AML-193 (cell line): ENCODE results near the gene PCDHA7.
"Not testable (repeated sequence)": the region's sequence is repeated elsewhere in the genome, so short reads cannot be mapped to it uniquely, and the experiment has no call there.

Experiments
- DNase-seq, 2 experiments: peaks; one replicate each; lab custom pipeline; 2025; lab: John Stamatoyannopoulos, UW

PCDHA7 gene

DNA sequence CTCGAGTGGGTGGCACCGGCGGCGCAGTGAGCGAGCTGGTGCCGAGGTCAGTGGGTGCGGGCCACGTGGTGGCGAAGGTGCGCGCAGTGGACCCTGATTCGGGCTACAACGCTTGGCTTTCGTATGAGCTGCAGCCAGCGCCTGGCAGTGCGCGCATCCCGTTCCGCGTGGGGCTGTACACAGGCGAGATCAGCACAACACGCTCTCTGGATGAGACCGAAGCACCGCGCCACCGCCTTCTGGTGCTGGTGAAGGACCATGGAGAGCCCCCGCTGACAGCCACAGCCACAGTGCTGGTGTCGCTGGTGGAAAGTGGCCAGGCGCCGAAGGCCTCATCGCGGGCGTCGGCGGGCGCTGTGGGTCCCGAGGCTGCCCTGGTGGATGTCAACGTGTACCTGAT, 10.6 kb upstream of the PCDHA7 start:
- no peak for DNase-seq

DNA sequence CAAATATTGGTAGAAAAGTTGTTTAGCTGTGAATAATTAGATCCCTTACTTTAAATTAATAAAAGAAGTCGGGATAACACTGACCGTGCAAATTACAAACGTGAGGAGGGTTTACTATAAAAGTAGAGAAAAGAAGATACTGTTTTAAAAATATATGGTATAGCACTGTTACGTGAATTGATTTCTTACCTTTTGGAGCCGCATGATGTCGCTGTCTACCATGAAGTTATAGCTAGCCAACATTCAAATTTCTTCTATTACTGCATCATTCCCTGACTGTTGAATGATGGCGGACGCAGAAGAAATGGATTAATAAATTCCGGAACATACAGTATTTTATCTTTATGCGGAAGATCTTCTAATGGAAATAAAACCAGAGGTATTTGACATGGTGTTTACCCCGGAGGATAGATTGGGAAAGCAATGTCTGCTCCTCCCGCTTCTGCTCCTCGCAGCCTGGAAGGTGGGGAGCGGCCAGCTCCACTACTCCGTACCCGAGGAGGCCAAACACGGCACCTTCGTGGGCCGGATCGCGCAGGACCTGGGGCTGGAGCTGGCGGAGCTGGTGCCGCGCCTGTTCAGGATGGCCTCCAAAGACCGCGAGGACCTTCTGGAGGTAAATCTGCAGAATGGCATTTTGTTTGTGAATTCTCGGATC, 6.2 kb upstream of the PCDHA7 start, which contains the start of gene PCDHA6:
Gene PCDHA6 (plus strand): TSS at position 257 of the 658 bp plus-strand sequence. CDS start 132 bp downstream, at position 389.
- no peak for DNase-seq

DNA sequence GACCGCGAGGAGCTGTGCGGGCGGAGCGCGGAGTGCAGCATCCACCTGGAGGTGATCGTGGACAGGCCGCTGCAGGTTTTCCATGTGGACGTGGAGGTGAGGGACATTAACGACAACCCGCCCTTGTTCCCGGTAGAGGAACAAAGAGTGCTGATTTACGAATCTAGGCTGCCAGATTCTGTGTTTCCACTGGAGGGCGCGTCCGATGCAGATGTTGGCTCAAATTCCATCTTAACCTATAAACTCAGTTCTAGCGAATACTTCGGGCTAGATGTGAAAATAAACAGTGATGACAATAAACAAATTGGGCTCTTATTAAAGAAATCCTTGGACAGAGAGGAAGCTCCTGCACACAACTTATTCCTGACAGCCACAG, 5.7 kb upstream of the PCDHA7 start:
- no peak for DNase-seq

DNA sequence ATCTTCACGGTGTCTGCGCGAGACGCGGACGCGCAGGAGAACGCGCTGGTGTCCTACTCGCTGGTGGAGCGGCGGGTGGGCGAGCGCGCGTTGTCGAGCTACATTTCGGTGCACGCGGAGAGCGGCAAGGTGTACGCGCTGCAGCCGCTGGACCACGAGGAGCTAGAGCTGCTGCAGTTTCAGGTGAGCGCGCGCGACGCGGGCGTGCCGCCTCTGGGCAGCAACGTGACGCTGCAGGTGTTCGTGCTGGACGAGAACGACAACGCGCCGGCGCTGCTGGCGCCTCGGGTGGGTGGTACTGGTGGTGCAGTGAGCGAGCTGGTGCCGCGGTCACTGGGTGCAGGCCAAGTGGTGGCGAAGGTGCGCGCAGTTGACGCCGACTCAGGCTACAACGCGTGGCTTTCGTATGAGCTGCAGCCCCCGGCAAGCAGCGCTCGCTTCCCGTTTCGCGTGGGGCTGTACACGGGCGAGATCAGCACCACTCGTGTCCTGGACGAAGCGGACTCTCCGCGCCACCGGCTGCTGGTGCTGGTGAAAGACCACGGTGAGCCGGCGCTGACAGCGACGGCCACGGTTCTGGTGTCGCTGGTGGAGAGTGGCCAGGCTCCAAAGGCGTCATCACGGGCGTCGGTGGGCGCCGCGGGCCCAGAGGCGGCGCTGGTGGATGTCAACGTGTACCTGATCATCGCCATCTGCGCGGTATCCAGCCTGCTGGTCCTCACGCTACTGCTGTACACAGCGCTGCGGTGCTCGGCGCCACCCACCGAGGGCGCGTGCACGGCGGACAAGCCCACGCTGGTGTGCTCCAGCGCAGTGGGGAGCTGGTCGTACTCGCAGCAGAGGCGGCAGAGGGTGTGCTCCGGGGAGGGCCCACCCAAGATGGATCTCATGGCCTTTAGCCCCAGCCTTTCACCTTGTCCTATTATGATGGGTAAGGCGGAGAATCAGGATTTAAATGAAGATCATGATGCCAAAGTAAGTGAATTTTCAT, 4.3 kb upstream of the PCDHA7 start:
- DNase-seq, result not testable (repeated sequence)

DNA sequence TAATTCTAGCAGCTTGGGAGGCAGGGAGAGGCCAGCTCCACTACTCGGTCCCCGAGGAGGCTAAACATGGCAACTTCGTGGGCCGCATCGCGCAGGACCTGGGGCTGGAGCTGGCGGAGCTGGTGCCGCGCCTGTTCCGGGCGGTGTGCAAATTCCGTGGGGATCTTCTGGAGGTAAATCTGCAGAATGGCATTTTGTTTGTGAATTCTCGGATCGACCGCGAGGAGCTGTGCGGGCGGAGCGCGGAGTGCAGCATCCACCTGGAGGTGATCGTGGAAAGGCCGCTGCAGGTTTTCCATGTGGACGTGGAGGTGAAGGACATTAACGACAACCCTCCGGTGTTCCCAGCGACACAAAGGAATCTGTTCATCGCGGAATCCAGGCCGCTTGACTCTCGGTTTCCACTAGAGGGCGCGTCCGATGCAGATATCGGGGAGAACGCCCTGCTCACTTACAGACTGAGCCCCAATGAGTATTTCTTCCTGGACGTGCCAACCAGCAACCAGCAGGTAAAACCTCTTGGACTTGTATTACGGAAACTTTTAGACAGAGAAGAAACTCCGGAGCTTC, 455 bp downstream of the PCDHA7 start:
- not testable (repeated sequence) for DNase-seq

DNA sequence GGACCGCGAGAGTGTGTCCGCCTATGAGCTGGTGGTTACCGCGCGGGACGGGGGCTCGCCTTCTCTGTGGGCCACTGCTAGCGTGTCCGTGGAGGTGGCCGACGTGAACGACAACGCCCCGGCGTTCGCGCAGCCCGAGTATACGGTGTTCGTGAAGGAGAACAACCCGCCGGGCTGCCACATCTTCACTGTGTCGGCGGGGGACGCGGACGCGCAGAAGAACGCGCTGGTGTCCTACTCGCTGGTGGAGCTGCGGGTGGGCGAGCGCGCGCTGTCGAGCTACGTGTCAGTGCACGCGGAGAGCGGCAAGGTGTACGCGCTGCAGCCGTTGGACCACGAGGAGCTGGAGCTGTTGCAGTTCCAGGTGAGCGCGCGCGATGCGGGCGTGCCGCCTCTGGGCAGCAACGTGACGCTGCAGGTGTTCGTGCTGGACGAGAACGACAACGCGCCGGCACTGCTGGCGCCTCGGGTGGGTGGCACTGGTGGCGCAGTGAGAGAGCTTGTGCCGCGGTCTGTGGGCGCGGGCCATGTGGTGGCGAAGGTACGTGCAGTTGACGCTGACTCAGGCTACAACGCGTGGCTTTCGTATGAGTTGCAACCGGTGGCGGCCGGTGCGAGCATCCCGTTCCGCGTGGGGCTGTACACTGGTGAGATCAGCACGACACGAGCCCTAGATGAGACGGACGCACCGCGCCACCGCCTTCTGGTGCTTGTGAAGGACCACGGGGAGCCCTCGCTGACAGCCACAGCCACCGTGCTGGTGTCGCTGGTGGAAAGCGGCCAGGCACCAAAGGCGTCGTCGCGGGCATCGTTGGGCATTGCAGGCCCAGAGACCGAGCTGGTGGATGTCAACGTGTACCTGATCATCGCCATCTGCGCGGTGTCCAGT, 1.8 kb downstream of the PCDHA7 start:
- DNase-seq, result no peak

DNA sequence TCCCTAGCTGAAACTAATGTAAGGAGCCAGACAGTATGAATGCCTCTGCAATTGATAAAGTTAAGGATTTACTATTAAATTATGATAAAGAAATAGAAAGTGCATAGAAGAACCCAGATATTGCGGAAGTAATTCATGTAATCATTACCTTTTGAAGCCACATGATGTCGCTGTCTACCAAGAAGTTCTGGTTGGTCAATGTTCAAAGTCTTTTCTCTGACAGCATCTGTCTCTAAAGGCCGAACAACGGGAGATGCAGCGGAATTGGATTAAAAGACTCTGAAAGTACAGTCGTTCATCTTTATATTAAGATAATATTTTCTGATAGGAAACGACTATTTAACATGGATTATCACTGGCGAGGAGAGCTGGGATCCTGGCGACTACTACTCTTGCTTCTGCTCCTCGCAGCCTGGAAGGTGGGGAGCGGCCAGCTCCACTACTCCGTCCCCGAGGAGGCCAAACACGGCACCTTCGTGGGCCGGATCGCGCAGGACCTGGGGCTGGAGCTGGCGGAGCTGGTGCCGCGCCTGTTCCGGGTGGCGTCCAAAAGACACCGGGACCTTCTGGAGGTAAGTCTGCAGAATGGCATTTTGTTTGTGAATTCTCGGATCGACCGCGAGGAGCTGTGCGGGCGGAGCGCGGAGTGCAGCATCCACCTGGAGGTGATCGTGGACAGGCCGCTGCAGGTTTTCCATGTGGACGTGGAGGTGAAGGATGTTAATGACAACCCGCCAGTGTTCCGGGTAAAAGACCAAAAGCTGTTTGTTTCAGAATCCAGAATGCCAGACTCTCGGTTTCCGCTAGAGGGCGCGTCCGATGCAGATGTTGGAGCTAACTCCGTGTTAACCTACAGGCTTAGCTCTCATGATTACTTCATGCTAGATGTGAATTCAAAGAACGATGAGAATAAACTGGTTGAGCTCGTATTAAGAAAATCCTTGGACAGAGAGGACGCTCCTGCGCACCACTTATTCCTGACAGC, 7.2 kb downstream of the PCDHA7 start, which contains the start of gene PCDHA8:
Gene PCDHA8 (plus strand): TSS at position 210 of the 985 bp plus-strand sequence. CDS start 135 bp downstream, at position 345.
- DNase-seq, result peak; percentile 26 to 33

DNA sequence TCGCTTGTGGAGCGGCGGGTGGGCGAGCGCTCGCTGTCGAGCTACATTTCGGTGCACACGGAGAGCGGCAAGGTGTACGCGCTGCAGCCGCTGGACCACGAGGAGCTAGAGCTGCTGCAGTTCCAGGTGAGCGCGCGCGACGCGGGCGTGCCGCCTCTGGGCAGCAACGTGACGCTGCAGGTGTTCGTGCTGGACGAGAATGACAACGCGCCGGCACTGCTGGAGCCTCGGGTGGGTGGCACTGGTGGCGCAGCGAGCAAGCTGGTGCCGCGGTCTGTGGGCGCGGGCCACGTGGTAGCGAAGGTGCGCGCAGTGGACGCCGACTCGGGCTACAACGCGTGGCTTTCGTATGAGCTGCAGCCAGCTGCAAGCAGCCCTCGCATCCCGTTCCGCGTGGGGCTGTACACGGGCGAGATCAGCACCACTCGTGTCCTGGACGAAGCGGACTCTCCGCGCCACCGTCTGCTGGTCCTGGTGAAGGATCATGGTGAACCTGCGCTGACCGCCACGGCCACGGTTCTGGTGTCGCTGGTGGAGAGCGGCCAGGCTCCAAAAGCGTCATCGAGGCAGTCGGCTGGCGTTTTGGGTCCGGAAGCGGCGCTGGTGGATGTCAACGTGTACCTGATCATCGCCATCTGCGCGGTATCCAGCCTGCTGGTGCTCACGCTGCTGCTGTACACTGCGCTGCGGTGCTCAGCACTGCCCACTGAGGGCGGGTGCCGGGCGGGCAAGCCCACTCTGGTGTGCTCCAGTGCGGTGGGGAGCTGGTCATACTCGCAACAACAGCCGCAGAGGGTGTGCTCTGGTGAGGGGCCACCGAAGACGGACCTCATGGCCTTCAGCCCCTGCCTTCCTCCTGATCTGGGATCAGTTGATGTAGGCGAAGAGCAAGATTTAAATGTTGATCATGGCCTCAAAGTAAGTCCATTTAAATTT, 9.0 kb downstream of the PCDHA7 start:
- no peak for DNase-seq

DNA sequence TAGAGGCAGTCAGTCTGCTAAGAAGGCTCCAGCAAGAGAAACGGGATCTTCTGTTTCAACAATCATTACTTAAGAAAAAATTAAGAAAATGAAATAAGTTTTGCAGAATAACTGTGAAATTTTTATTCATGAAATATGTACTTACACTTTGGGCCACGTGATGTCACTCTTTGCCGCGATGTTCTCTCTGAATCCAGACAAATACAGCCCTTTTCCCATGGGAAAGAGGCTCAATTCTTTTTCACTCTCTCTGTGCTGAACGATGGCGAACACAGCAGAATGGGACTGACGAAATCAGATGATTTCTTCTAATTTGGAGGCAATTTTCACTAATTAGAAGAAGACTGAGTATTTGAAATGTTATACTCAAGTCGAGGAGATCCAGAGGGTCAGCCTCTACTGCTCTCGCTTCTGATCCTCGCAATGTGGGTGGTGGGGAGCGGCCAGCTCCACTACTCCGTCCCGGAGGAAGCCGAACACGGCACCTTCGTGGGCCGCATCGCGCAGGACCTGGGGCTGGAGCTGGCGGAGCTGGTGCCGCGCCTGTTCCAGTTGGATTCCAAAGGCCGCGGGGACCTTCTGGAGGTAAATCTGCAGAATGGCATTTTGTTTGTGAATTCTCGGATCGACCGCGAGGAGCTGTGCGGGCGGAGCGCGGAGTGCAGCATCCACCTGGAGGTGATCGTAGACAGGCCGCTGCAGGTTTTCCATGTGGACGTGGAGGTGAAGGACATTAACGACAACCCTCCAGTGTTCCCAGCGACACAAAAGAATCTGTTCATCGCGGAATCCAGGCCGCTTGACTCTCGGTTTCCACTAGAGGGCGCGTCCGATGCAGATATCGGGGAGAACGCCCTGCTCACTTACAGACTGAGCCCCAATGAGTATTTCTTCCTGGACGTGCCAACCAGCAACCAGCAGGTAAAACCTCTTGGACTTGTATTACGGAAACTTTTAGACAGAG, 14.4 kb downstream of the PCDHA7 start, which contains the start of gene PCDHA9:
Gene PCDHA9 (plus strand): TSS at position 244 of the 964 bp plus-strand sequence. CDS start 114 bp downstream, at position 358.
- not testable (repeated sequence) for DNase-seq

DNA sequence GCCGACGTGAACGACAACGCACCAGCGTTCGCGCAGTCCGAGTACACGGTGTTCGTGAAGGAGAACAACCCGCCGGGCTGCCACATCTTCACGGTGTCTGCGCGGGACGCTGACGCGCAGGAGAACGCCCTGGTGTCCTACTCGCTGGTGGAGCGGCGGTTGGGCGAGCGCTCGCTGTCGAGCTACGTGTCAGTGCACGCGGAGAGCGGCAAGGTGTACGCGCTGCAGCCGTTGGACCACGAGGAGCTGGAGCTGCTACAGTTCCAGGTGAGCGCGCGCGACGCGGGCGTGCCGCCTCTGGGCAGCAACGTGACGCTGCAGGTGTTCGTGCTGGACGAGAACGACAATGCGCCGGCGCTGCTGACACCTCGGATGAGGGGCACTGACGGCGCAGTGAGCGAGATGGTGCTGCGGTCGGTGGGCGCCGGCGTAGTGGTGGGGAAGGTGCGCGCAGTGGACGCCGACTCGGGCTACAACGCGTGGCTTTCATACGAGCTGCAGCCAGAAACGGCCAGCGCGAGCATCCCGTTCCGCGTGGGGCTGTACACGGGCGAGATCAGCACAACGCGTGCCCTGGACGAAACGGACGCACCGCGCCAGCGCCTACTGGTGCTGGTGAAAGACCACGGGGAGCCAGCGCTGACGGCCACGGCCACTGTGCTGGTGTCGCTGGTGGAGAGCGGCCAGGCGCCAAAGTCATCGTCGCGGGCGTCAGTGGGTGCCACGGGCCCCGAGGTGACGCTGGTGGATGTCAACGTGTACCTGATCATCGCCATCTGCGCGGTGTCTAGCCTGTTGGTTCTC, 16.0 kb downstream of the PCDHA7 start:
- not testable (repeated sequence) for DNase-seq

DNA sequence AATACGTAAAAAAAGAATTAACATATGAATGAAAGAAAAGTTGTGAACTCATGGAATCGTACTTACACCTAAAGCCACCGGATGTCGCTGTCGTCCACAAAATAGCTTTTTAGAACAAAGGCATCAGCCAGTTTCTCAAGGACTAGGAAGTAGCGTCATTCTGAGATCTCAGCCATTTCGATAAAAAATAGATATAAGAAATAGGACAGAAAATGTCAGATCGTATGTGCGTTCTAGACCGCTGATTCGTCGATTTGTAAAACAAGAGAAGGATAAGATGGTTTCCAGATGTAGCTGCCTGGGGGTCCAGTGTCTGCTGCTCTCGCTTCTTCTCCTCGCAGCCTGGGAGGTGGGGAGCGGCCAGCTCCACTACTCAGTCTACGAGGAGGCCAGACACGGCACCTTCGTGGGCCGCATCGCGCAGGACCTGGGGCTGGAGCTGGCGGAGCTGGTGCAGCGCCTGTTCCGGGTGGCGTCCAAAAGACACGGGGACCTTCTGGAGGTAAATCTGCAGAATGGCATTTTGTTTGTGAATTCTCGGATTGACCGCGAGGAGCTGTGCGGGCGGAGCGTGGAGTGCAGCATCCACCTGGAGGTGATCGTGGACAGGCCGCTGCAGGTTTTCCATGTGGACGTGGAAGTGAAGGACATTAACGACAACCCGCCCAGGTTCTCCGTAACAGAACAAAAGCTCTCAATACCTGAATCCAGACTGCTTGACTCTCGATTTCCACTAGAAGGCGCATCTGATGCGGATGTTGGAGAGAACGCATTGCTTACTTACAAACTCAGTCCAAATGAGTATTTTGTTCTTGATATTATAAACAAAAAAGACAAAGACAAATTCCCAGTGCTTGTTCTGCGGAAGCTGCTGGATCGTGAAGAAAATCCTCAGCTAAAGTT, 22.0 kb downstream of the PCDHA7 start, which contains the start of gene PCDHA10:
Gene PCDHA10 (plus strand): TSS at position 126 of the 903 bp plus-strand sequence. CDS start 152 bp downstream, at position 278.
- DNase-seq, result peak; percentile 29 to 37

DNA sequence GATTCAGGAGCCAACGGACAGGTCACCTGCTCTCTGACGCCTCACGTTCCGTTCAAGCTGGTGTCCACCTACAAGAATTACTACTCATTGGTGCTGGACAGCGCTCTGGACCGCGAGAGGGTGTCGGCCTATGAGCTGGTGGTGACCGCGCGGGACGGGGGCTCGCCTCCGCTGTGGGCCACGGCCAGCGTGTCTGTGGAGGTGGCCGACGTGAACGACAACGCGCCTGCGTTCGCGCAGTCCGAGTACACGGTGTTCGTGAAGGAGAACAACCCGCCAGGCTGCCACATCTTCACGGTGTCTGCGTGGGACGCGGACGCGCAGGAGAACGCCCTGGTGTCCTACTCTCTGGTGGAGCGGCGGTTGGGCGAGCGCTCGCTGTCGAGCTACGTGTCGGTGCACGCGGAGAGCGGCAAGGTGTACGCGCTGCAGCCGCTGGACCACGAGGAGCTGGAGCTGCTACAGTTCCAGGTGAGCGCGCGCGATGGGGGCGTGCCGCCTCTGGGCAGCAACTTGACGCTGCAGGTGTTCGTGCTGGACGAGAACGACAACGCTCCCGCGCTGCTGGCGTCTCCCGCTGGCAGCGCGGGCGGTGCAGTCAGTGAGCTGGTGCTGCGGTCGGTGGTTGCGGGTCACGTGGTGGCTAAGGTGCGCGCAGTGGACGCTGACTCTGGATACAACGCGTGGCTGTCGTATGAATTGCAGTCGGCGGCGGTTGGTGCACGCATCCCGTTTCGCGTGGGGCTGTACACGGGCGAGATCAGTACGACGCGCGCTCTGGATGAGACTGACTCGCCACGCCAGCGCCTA, 23.3 kb downstream of the PCDHA7 start:
- DNase-seq, result no peak

DNA sequence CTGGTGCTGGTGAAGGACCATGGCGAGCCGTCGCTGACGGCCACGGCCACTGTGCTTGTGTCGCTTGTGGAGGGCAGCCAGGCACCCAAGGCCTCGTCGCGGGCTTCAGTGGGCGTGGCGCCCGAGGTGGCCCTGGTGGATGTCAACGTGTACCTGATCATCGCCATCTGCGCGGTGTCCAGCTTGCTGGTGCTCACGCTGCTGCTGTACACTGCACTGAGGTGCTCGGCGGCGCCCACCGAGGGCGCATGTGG, 23.8 kb downstream of the PCDHA7 start:
- DNase-seq, result no peak

DNA sequence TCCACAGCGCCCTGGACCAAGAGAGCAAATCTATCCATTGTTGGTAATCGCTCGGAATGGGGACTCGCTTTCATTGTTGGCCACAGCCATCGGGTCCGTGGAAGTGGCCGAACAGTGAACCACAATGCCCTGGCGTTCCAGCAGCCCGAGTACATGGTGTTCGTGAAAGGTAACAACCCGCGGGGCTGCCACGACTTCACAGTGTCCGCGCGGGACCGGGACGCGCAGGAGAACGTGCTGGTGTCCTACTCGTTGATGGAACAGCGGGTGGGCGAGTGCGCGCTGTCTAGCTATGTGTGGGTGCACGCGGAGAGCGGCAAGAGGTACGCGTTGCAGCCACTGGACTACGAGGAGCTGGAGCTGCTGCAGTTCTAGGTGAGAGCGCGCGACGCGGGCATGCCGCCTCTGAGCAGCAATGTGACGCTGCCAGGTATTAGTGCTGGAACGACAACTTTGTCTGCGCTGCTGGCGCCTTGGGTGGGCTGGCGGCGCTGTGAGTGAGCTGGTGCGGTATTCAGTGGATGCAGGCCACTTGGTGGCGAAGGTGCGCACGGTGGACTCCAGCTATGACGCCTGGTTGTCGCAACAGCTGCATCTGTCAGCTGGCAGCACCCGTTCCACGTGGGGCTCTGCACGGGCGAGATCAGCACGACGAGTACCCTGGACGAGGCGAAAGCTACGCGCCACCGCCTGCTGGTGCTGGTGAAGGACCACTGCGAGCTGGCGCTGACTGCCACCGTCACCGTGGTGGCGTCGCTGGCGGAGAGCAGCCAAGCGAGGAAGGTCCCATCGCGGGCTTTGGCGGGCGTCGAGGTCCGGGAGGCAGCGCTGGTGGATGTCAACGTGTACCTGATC, 28.6 kb downstream of the PCDHA7 start:
- DNase-seq, result no peak
